C4-2B (cell line): ENCODE data around the gene SNX33.

Experiments
- CTCF ChIP-seq: fragments of 450-650 bp; conservative IDR thresholded peaks from 2 replicates; pipeline ENCODE4 v1.5.1; 2017; ENCODE audit warnings: mild to moderate bottlenecking
- ZFX ChIP-seq: fragments of 450-650 bp; IDR thresholded peaks from 2 replicates; pipeline ENCODE4 v1.6.1; 2017

GRCh38 chr15:75702436-75702835, 54.7 kb downstream of the SNX33 start:
- TF ChIP-seq CTCF (no peak), ZFX (no peak)
